ENCODE data around the gene RNPEPL1.
"Not testable (repeated sequence)": the region's sequence is repeated elsewhere in the genome, so short reads cannot be mapped to it uniquely, and the experiment has no call there.

Gene RNPEPL1

DNA sequence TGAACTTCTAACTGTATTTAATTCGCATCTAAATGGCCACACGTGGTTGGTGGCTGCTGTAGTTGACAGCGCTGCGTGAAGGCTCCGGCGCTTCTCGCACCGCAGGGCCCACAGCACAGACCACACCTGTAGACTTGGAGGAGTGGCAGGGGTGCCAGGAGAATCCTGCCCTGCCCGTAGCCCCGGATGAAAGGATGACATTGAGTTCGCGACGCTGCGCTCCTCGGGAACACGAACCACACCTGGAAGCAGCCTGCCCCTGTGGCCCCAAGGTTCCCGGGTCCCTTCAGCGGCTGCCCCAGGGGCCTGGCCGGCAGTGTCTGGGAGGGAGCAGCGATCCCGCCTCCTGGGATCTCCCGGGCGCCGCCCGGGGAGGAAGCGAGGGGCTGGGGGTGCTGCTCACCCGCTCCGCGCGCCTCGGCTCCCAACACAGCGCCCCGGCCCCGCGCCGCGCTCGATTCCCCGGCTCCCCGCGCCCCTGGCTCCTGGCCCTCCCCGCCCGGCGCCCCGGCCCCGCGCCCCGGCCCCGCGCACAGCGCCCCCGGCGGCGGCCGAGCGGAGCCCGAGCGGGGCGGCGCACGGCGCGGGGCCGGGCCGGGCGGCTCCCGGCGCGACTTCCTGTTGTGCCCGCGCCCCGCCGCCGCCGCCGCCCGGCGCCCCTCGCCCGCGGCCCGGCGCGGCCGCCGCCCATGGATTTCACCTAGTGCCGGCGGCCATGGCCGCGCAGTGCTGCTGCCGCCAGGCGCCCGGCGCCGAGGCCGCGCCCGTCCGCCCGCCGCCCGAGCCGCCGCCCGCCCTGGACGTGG is at the start of gene RNPEPL1:
Gene RNPEPL1 (plus strand): TSS at position 613 of the 806 bp plus-strand sequence. CDS start 103 bp downstream, at position 716.
- peak in 12 of 51 donors; percentile 18 to 67 (median 51) for DNase-seq

GRCh38 chr2:240518981-240519380 is 49.3 kb upstream of the RNPEPL1 start:
- no peak for DNase-seq

DNA sequence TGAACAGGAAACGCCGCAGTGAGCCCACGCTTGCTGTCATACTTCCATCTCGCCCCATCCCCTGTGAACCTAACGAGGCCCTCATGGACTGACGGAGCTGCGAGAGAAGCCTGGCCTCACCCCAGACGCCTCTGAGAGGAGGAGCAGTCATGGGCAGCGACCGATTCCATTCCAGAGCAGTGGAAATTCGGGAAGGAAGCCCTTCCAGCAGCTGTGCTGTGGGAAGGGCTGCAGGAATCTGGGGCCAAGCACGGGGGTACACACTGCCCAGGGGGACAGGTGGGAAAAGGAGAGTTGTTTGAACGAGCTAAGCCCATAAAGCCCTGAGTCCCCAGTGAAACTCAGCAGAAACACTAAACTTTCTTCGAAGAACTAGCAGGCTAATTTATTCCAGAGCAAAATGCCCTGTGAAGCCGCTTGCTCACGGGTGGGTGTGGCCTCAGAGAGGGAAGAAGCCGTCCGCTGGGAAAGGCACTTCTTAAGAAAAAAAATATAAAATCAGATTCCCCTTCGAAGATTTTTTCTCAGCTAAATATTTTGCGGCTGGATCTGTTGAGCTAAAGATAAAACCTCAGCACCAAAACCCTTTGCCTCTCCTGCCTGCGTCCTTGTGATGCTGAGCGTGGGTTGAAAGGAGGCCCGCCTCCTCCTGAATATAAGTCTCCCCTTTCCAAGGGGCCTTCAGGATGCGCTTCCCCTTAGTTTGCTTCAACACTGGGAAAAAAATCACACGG is 48.7 kb upstream of the RNPEPL1 start:
- DNase-seq, result no peak

DNA sequence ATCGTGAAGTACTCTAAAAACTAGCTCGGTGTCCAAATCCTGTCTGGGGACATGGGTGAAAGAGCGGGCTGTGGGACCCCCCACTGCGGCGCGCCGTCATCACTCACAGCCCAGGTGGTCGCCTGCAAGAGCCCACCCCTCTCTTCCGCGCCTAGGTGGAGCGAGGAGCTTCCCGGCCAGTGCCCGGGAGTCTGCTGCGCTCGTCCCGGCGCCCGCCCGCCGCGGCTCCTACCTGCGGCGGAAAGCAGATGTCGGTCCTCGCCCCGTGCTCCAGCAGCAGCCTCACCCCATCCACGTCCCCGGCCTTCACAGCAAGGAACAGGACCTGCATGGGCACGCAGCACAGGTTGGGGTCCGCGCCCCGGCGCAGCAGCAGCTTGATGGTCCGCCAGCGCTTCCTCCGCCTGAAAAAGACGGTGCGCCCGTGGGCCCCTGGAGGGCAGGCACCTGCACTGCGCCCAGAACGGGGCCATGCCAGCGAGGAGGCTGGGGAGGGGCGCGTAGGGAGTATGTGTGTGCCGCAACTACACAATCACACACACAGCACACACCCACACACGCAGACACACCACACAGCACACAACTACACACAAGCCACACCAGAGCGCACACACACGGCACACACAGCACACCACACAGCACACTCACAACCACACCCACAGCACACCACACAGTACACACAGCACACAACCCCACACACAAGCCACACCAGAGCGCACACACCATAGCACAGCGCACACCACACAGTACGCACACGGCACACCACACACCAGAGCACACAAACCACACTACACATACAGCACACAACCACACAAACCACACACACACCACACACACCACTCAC is 47.9 kb upstream of the RNPEPL1 start:
- no peak for DNase-seq

DNA sequence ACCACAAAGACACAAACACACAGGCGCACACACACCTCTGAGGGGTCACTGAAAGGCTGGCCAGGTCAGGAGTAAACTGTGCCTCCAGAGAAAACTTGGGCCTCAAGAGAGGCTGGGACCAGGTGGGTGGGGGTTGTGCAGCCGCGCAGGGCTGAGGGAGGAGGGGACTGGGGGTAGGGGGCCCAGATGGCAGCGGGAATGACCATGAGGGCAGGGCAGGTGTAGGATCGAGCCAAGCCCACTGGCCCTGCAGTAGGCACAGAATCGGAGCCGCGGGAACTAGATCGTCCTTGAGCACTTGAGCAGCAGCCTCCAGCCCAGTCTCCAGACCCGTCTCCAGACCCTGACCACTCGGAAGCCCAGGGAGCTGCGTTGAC is 47.3 kb upstream of the RNPEPL1 start:
- DNase-seq, result no peak

- DNase-seq, result not testable (repeated sequence)
These were observed 46.4 kb upstream of the RNPEPL1 start for GRCh38 chr2:240521885-240522284.

DNA sequence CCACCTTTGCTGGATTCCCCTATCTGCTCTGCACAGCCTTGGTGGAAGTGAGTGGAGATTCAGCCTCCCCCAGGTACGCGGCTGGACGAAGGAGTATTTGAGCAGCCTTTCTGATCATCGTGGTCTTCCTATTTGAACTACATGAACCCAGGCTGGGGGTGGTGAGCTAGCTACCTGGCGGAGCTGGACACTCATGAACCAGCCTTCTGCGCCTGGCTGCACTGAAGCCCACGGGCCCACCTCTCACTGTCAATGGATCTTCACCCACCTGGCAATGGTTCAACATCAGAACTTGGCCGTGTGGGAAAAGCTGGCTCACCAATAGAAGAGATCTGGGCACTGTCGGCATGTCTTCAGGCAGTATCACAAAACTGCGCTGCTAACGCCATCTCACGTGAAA is 45.9 kb upstream of the RNPEPL1 start:
- DNase-seq, result no peak

- no peak for DNase-seq
These were observed 44.6 kb upstream of the RNPEPL1 start for GRCh38 chr2:240523451-240524281.

- DNase-seq, result no peak
These were observed 43.1 kb upstream of the RNPEPL1 start for GRCh38 chr2:240524963-240525718.

DNA sequence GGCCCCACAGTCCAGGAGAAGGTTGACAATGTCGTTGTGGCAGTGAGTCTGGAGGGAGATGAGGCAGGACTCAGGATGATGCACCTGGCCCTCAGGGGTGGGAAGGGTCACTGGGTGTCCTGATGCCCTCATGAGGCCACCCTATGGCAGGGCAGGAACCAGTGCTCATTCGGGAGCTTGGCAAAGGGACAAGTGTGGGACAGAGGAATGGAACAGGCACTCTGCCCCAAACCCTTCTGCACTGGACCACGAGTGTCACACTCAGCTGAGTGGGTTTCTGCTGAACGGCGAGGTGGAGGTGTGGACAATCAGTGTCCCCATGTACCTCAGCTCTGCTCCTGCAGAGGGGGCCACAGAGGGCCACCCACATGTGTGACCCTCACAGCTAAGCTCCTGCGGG is 42.5 kb upstream of the RNPEPL1 start:
- DNase-seq, result no peak

- DNase-seq, result no peak
These were observed 41.8 kb upstream of the RNPEPL1 start for GRCh38 chr2:240526521-240526920.

GRCh38 chr2:240527153-240527750 is 41.0 kb upstream of the RNPEPL1 start:
- DNase-seq, result no peak

DNA sequence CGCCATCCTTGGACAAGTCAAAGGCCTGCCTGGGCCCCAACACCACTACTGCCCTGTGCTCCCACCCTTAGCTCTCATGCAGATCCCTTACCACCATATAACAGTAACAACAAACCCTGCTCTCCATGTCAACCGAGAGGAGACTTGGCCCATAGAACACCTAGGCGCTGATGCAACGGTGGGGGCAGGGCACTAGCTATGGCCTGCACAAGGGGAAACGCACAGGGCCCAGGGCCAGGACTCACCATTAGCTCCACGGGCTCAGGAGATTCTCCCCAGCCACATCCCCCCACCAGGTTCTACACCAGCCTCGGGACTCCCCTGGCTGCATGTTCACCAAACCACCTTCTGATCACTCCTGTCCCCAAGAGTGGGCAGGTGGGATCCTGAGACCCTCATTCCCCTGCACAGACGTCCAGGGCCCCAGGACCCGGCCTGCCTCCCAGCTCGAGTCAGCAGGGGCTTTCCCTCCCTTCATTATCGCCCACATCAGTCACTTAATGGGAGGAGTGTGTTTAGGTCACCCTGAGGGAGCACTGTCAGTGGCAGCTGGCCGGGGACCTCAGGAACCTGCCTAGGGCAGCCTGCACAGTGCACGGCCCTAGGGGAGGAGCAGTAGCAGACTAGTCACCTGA is 39.8 kb upstream of the RNPEPL1 start:
- no peak for DNase-seq

GRCh38 chr2:240529344-240529999 is 38.8 kb upstream of the RNPEPL1 start:
- DNase-seq, result no peak

GRCh38 chr2:240530181-240530580 is 38.1 kb upstream of the RNPEPL1 start:
- no peak for DNase-seq

DNA sequence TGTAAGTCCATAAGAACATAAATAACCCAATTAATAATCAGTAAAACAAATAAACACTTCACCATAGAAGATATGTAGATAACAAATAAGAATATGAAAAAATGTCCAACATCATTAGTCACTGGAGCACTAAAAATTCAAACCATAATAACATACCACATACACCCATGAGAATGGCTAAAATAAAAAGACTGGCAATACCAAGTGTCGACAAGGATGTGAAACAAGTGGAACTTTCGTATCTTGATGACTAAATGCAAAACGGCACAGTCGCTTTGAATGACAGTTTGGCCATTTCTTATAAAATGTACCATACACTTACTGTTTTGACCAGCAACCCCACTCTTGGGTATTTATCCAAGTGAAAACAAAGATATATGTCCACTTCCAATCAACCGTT is 37.2 kb upstream of the RNPEPL1 start:
- no peak for DNase-seq

DNA sequence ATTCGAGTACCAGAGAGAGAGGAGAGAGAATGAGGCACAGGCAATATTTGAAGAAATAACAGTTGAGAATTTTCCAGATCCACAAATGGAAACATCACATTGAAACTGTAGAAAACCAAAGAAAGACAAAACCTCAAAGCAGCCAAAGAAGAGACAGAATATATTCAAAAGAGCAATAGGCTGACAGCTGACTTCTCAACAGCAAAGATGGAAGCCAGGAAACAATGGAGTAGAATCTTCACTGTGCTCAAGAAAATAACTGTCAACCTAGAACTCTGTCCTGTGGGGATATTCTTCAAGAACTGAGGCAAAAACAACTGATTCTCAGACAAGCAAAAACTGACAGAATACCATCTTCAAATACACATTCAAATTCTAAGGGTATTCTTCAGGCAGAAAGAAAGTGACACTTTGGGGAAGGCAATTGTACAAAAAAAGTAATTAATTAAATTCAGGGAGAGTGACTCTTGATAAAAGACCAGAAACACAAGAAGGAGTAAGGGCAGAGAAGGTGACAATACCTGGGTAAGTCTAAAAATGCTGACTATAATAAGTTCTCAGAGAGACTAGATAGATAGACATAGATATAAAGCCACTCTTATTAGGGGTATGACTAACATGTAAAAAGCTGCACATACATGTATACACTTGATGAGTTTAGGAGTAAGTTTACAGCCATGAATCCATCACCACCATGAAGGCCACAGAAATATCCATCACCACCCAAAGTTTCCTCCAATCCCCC is 36.1 kb upstream of the RNPEPL1 start:
- no peak for DNase-seq
